Stimulated activated CD4-positive, alpha-beta T cell treated with anti-CD3 and anti-CD28 coated beads, Interleukin-1b, Interleukin-23, amount 100 ng/mL, for 48 hours (primary cell): ENCODE results near the gene LIN7C.
A peak's percentile ranks its signal among the peaks of the same experiment; 100 is the strongest.
"Not testable (repeated sequence)": the region's sequence is repeated elsewhere in the genome, so short reads cannot be mapped to it uniquely, and the experiment has no call there.

Experiments
- DNase-seq: peaks from one replicate; pipeline ENCODE4 v3.0.0-alpha.2; 2020

The LIN7C gene

DNA sequence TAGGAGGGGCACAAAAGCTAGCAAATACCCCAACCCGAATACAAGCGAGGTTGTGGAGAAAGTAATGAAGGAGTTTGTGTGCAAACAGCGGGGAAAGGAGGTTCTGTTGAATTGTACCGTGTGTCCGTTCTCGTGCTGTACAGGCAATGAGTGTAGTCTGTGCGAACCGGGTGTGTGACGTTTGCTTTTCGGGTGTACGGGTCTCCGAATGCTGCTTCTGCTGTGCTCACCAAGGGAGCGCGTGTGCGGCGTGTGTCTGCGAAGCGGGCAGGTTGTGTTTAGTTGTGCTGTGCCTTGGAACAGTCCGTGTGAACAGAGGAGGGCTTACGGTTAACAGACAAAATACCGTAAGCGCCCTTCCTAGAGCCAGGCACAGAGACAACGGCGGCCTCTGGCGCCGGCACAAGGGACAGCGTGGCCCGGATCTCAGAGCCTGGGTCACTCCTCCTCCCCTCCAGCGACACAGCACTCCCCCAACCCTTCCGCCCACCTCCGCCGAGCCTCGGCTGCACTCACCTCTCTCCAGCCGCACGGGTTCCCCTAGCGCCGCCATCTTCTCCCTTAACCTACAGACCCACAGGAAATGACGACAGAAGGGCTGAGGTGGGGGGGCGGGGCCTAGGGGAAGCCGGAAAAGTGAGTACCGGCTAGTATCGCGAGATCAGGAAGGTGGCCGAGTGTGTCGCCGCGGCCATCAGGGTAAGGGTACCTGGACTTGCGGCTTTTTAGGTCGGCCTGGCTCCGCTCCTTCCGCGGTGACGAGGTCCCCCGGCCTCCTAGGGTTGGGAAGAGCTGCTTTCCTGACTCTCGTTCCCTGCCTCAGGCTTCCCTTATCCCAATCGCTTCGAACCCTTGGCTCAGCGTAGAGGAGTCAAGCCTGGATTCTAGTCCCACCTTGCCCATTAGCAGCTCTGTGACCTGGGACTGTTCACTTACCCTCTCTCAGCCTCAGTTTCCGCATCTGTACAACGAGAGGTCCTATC is at the start of gene LIN7C:
TSS of gene LIN7C (minus strand) at position 570 of the 983 bp plus-strand sequence. CDS start at position 553, 17 bp downstream.
- DNase-seq: peak; percentile 96

GRCh38 chr11:27555264-27555663 is 48.7 kb upstream of the LIN7C start:
- no peak for DNase-seq

DNA sequence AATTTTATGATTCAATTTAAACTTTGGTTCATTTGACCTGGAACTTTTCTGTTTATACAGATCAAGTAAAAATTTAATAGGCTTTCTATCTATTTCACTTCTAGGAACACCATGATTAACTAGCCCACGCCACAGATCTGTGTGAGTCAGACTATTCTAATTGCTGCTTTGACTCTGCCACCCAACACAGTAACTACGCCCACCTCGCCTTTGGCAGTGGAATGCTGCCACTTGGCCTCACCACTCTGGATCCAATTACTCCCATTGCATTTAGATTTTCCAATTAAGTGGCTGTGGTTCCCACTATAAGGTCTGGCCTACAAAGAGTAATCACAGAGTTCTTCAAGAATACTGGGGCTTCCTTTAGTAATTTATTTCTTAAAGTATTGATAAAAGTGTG is 46.6 kb upstream of the LIN7C start:
- DNase-seq: no peak

DNA sequence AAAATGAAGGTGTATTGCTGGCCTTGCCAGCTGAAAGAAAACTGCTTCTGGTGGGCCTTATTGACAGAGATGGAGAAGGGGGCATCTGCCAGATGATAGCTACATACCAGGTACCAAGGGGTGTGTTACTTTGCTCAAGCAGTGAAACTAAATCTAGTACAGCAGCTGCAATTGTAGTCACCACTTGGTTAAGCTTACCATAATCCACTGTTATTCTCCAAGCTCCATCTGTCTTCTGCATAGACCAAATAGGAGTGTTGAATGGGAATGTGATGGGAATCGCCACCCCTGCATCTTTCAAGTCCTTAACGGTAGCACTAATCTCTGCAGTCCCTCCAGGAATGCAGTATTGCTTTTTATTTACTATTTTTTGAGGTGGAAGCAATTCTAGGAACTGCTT is 45.8 kb upstream of the LIN7C start:
- DNase-seq: no peak

DNA sequence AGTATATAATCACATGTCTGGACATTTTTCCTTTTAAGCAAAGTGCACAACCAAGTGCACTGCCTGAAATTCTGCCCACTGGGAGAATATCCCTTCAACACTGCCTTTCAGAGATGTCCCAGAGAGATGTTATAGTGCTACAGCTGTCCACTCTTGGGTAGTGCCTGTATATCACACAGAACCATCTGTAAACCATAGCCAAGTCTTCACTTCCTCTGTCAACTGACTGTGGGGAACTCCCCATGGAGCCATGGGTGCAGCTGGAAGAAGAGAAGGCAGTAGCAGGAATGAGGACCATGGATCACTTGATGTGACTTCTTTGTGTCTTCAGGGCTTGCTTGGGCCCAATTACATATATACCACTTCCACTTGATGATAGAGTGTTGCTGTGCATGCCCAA is 44.6 kb upstream of the LIN7C start:
- no peak for DNase-seq

DNA sequence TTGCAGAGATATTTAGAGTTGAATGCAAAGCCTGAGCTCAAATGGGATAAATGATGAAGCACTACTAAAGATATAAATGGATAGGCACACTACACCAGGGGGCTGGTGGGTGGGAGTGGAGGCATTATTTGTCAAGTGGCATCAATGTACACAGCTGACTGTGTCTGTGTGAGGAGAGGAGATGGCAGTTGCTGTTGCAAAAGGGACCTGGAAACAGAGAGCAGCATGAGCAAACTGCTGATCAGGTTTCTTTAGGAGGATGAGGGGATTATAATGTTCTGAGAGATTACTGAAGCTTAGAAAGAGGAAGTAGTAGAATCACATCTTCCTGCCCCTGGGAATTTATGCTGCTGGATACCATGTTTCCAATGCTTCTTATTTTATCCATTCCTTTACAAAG is 39.4 kb upstream of the LIN7C start:
- DNase-seq: no peak

DNA sequence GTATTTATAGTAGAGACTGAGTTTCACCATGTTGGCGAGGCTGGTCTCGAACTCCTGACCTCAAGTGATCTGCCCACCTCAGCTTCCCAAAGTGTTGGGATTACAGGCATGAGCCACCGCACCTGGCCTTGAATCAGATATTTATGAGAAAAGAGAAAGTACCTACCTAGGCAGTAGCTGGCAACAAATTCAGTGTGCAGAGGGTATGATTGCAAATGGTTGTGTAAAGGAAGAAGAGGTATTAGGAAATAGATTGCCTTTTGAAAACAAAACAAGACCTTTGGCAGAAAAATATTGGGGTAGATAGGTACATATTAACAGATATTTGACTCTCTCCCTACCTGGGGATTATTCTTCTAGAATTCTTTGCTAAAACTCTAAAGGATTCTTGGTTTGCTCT is 38.5 kb upstream of the LIN7C start:
- DNase-seq: no peak

DNA sequence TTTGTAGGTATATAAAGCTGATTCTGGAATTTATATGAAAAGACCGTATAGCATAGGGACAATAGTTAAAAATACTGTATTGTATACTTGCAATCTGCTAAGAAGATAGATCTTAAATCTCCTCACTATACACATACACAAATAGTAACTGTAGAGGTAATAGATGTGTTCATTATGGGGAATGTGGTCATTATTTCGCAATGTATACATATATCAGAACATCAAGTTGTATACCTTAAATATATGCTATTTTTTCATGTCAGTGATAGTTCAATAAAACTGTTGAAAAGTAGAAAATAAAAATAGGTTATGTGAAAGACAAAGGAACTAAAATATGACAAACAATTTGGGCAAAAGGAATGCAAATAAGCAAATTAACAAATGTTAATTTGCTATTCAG is 35.2 kb upstream of the LIN7C start:
- DNase-seq: no peak

- no peak for DNase-seq
These were observed 33.5 kb upstream of the LIN7C start for GRCh38 chr11:27540051-27540450.

GRCh38 chr11:27535103-27535502 is 28.5 kb upstream of the LIN7C start:
- no peak for DNase-seq

- DNase-seq: no peak
These were observed 26.2 kb upstream of the LIN7C start for GRCh38 chr11:27532652-27533325.

DNA sequence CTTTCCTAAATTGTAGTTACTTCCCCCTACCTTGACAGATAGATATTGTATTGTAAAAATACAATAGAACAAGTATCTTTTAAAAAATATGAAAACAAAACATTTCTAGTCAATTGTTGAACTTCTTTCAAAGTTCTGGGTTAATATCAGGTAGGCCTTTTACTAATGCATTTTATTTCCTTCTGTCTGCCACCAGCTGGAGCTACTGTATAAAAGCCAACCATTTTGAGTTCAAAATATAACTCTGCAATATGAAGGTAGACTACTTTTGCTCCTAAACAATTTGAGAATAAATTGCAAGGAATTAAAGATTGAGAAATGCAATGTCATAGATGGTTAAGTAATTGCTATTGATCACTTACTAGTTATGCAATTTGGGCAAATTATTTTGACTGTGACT is 22.1 kb upstream of the LIN7C start:
- DNase-seq: no peak

DNA sequence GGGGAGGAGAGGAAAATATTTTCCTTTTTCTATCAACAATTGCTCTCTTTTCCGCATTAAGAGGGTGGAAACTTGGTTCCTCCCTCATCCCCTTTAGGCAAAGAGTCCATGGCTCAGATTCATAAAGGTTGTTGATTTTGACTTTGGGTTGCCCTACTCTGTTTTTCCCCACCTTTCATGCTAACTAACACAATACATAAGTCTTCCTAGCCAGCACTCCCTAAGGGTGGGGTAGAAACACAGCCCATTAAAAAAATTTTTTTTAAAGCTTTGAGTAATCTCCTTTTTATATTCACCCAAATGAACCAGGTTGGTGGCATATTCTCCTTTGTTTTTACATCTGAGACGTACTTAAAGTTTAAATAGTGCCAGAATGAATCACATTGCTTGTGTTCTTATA is 20.0 kb upstream of the LIN7C start:
- DNase-seq: no peak

GRCh38 chr11:27525824-27526516 is 19.4 kb upstream of the LIN7C start:
- DNase-seq: no peak

- DNase-seq: no peak
These were observed 17.6 kb upstream of the LIN7C start for GRCh38 chr11:27524155-27524554.

- DNase-seq: no peak
These were observed 13.7 kb upstream of the LIN7C start for GRCh38 chr11:27520226-27520625.

GRCh38 chr11:27518518-27518917 is 11.9 kb upstream of the LIN7C start:
- no peak for DNase-seq

GRCh38 chr11:27517490-27517889 is 10.9 kb upstream of the LIN7C start:
- DNase-seq: not testable (repeated sequence)

DNA sequence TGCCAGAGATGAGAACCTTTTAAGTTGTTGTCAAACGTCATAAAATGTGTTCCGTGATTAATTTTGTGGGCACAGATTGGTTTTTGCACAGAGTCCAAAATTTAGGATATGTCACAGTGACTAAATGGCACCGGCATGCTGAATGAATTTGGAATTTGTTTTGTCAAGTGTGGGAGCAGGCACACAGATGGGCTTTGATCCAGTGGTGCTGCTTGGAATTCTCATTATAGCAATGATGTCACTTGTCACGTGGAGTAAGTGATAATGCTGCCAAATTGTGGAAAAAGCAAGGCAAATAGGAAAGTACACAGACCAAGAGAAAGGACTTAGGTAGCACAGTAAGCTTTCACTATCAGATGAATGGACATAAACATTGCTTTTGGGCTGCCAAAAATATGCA is 8.0 kb upstream of the LIN7C start:
- no peak for DNase-seq

GRCh38 chr11:27514076-27514475 is 7.5 kb upstream of the LIN7C start:
- no peak for DNase-seq

GRCh38 chr11:27513389-27513788 is 6.8 kb upstream of the LIN7C start:
- no peak for DNase-seq

GRCh38 chr11:27512238-27512637 is 5.7 kb upstream of the LIN7C start:
- no peak for DNase-seq

DNA sequence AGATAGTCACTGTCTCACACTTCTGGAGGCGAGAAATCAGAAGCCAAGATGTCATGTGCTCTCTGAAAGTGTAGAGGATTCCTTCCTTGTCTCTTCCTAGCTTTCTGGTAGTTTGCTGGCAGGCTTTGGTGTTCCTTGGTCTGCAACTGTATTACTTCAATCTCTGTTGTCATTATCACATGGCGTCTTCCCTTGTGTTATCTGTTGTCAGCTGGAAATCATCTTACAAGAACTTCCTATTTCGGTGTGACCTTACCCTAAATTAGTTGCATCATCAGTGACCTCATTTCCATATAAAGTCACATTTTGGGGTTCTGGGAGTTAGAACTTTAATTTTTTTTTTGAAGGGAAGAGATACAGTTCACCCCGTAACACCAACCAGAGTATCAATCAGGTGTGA is 3.3 kb upstream of the LIN7C start:
- DNase-seq: no peak
